ENCODE measurements around the gene GYPC.

- TF ChIP-seq CTCF (conservative IDR thresholded peaks at IDR 0.05; ENCODE audit: low read length) (no peak), EZH2phosphoT487 (IDR thresholded peaks at IDR 0.05; ENCODE audit: borderline replicate concordance) (no peak)
Measured at GRCh38 chr2:126677176-126677538, 21.2 kb downstream of the GYPC start.
